SK-N-MC (cell line): ENCODE measurements around the gene RRAGD.

Experiments
- EZH2 ChIP-seq: fragments of 200-600 bp; sonication (generic); IDR thresholded peaks from one replicate; pipeline ENCODE4 v1.6.1; 2017; ENCODE audit warnings: antibody characterized with exemption
- POLR2AphosphoS5 ChIP-seq: IDR thresholded peaks from 2 replicates; pipeline ENCODE4 v1.6.1; 2012; ENCODE audit warnings: mild to moderate bottlenecking, low read depth, low read length, borderline replicate concordance

DNA sequence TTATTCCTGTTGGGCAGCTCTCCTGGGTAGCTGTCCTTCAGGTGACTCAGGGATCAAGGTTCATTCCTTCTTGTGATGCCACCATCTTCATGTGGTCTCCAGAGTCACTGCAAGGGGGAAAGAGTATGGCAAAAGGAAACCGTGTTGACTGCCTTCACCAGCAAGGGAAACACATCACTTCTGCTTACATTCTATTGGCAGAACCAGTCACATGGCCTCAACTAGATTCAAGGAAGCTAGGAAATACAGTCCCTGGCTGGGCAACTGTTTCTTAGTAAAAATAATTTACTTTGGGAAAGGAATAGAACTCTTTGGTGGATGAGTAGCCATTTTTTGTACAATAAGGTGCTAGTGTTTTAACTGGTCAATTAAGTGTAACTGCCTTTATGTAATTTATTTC is 26.2 kb upstream of the RRAGD start:
- TF ChIP-seq EZH2 = no peak
- no peak for TF ChIP-seq POLR2AphosphoS5
